HG02610 (cell line): Measurements from ENCODE around the gene COL1A2.

Experiments used
- ATAC-seq: cut with Tn5 transposase; IDR thresholded peaks from one replicate; pipeline ENCODE4 v1.9.1; 2021; ENCODE audit warnings: mild to moderate bottlenecking, moderate library complexity; ENCODE audit not compliant: unreplicated experiment

Gene COL1A2

GRCh38 chr7:94432817-94433216 lies 38.1 kb downstream of the COL1A2 start:
- ATAC-seq, result no peak

- ATAC-seq, result no peak
Measured at GRCh38 chr7:94433224-94433623, 38.5 kb downstream of the COL1A2 start.

- no peak for ATAC-seq
Measured at GRCh38 chr7:94434042-94434441, 39.3 kb downstream of the COL1A2 start.

- ATAC-seq, result peak; percentile 94
Measured at GRCh38 chr7:94436018-94436604, 41.4 kb downstream of the COL1A2 start.

- no peak for ATAC-seq
Measured at GRCh38 chr7:94436700-94437099, 42.0 kb downstream of the COL1A2 start.

GRCh38 chr7:94439893-94440381 lies 45.2 kb downstream of the COL1A2 start:
- ATAC-seq, result no peak

- ATAC-seq, result no peak
Measured at GRCh38 chr7:94440451-94441039, 45.9 kb downstream of the COL1A2 start.

GRCh38 chr7:94441138-94441537 lies 46.4 kb downstream of the COL1A2 start:
- no peak for ATAC-seq

GRCh38 chr7:94442639-94443038 lies 47.9 kb downstream of the COL1A2 start:
- no peak for ATAC-seq

GRCh38 chr7:94444813-94445212 lies 50.1 kb downstream of the COL1A2 start:
- no peak for ATAC-seq

GRCh38 chr7:94445696-94446194 lies 51.0 kb downstream of the COL1A2 start:
- ATAC-seq, result no peak

- no peak for ATAC-seq
Measured at GRCh38 chr7:94446308-94446707, 51.6 kb downstream of the COL1A2 start.

- no peak for ATAC-seq
Measured at GRCh38 chr7:94449151-94449725, 54.5 kb downstream of the COL1A2 start.

GRCh38 chr7:94450044-94450697 lies 55.5 kb downstream of the COL1A2 start:
- ATAC-seq, result no peak

GRCh38 chr7:94451187-94451586 lies 56.5 kb downstream of the COL1A2 start:
- ATAC-seq, result no peak

- ATAC-seq, result no peak
Measured at GRCh38 chr7:94452239-94452638, 57.5 kb downstream of the COL1A2 start.

- ATAC-seq, result no peak
Measured at GRCh38 chr7:94453898-94454297, 59.2 kb downstream of the COL1A2 start.

- no peak for ATAC-seq
Measured at GRCh38 chr7:94458041-94458440, 63.3 kb downstream of the COL1A2 start.

GRCh38 chr7:94466516-94466915 lies 71.8 kb downstream of the COL1A2 start:
- no peak for ATAC-seq

GRCh38 chr7:94471604-94472003 lies 76.9 kb downstream of the COL1A2 start:
- no peak for ATAC-seq

- peak; percentile 85 for ATAC-seq
Measured at GRCh38 chr7:94472608-94473007, 77.9 kb downstream of the COL1A2 start.
